CD4-positive, alpha-beta T cell (primary cell): Measurements from ENCODE around the gene COL17A1. TPM values are rescaled to one million over a fixed set of nuclear protein-coding genes. Genes with fewer than 3 reads are reported as not detected.

Experiments
- ATAC-seq: fragments of 200-7000 bp; cut with Tn5 transposase; one replicate; pipeline ENCODE4 v1.10.0; 2022; ENCODE audit warnings: mild to moderate bottlenecking; ENCODE audit not compliant: poor library complexity
- CTCF ChIA-PET: fragments of 350-600 bp; sonication (Branson Sonifier 250); formaldehyde crosslinking; loops from one replicate; lab custom pipeline; 2021; ENCODE audit warnings: antibody characterized with exemption, inconsistent platforms; lab: Charles Lee
- POLR2A ChIA-PET: fragments of 350-600 bp; sonication (Branson Sonifier 250); formaldehyde crosslinking; loops from one replicate; lab custom pipeline; 2021; ENCODE audit warnings: antibody characterized with exemption, inconsistent platforms; lab: Charles Lee
- DNase-seq, 14 experiments: peaks; one replicate each; pipeline ENCODE4 v3.0.0-alpha.2; 2013 to 2020; ENCODE audit warnings: mixed read lengths in 2 of 14
- H3K27ac ChIP-seq, 2 donors: one replicate each; pipeline versions ENCODE4 v1.5.1 to v1.7.0; 2013; ENCODE audit warnings: low read length in 2 of 2, low read depth in 1 of 2, mild to moderate bottlenecking in 1 of 2
- H3K27me3 ChIP-seq, 2 experiments: 1 replicate in 1 of 2; 2 replicates in 1 of 2; pipeline versions ENCODE4 v1.6.1 to v1.7.0; 2013; ENCODE audit warnings: low read length in 2 of 2, control low read depth in 1 of 2, mild to moderate bottlenecking in 1 of 2, moderate library complexity in 1 of 2; ENCODE audit not compliant: insufficient read depth in 2 of 2, control insufficient read depth in 1 of 2
- H3K36me3 ChIP-seq: one replicate; pipeline ENCODE4 v1.6.1; 2013; ENCODE audit warnings: low read length, control low read depth; ENCODE audit not compliant: insufficient read depth
- H3K4me1 ChIP-seq: one replicate; pipeline ENCODE4 v1.6.1; 2013; ENCODE audit warnings: low read length, control low read depth; ENCODE audit not compliant: insufficient read depth
- H3K4me3 ChIP-seq: one replicate; pipeline ENCODE4 v1.5.1; 2013; ENCODE audit warnings: mild to moderate bottlenecking, low read length, moderate library complexity
- H3K9me3 ChIP-seq, 2 experiments: 1 replicate in 1 of 2; 2 replicates in 1 of 2; pipeline versions ENCODE4 v1.6.1 to v1.7.0; 2013; ENCODE audit warnings: low read length in 2 of 2, mild to moderate bottlenecking in 2 of 2, control low read depth in 1 of 2, moderate library complexity in 1 of 2; ENCODE audit not compliant: control insufficient read depth in 1 of 2, insufficient read depth in 1 of 2
- H3K27ac Mint-ChIP-seq: one replicate; pipeline ENCODE4 v1.8.0; 2020; ENCODE audit warnings: mixed read lengths
- H3K27me3 Mint-ChIP-seq: one replicate; pipeline ENCODE4 v1.8.0; 2021; ENCODE audit warnings: mixed read lengths
- H3K36me3 Mint-ChIP-seq: one replicate; pipeline ENCODE4 v1.8.0; 2021; ENCODE audit warnings: low read depth, mixed read lengths
- H3K4me1 Mint-ChIP-seq: one replicate; pipeline ENCODE4 v1.8.0; 2021; ENCODE audit warnings: low read depth, mixed read lengths
- H3K4me3 Mint-ChIP-seq: one replicate; pipeline ENCODE4 v1.8.0; 2020; ENCODE audit warnings: mild to moderate bottlenecking, mixed read lengths
- H3K9me3 Mint-ChIP-seq: one replicate; pipeline ENCODE4 v1.8.0; 2020; ENCODE audit warnings: mixed read lengths
- CTCF ChIP-seq: fragments of 200-600 bp; IDR thresholded peaks from one replicate; pipeline ENCODE4 v1.8.0; 2022; ENCODE audit warnings: antibody characterized with exemption, mild to moderate bottlenecking
- intact Hi-C, 2 experiments: fragments of 100-400 bp; cut with DNase I in 1 of 2; cut with micrococcal nuclease in 1 of 2; formaldehyde crosslinking; loops; one replicate each; pipeline versions ENCODE4 v1.15.1 to v1.9.0; 2023 to 2025; cut with DNase I, micrococcal nuclease
- polyA plus RNA-seq, 2 donors: library from polyadenylated mRNA; unstranded; fragments of 120-200 nt; gene quantifications; one replicate each; pipeline ENCODE4 v1.2.1, GENCODE V29; 2013
- total RNA-seq, 174 experiments: library from RNA in 2 of 174; stranded (reverse) in 2 of 174; gene quantifications; one replicate each; pipeline ENCODE4 v1.2.3 and lab custom pipeline; 2021 to 2026

The COL17A1 gene
- total RNA-seq (not detected), total RNA-seq (lab: John Stamatoyannopoulos, UW) (0 to 0.72 (median 0) reads per million in 172 experiments)
- polyA plus RNA-seq (2013, experiment 1 of 2), result not detected
- polyA plus RNA-seq (2013, experiment 2 of 2), result 0.07 TPM

- Histone ChIP-seq H3K4me3 (no peak within 1 kb of the TSS), H3K36me3 (no peaks in the 10 kb centered on the region), H3K9me3 (no peaks in the 10 kb centered on the region), H3K27ac (no peak within 1 kb of the TSS), H3K4me1 (no peaks in the 10 kb centered on the region), H3K27me3 (no peaks in the 10 kb centered on the region)
- H3K9me3 Mint-ChIP-seq, result no peaks in the 10 kb centered on the region
- no peak for TF ChIP-seq CTCF
- no peak within 1 kb of the TSS for H3K4me3 Mint-ChIP-seq
- no peaks in the 10 kb centered on the region for H3K4me1 Mint-ChIP-seq
- no peaks in the 10 kb centered on the region for H3K36me3 Mint-ChIP-seq
- DNase-seq (no peak), ATAC-seq (no peak)
- H3K27ac Mint-ChIP-seq, result no peak within 1 kb of the TSS
- ChIA-PET CTCF (no interaction called here), POLR2A (no interaction called here)
- no peaks in the 10 kb centered on the region for H3K27me3 Mint-ChIP-seq
- intact Hi-C loops, result no loop called here
Observed at GRCh38 chr10:104085801-104086400, at the start of gene COL17A1. TSS of gene COL17A1 (minus strand) at chr10:104085880. CDS start at chr10:104080673, 5,207 bp downstream.

GRCh38 chr10:104130041-104130440 is 44.4 kb upstream of the COL17A1 start:
- no peak for ATAC-seq
- Histone ChIP-seq H3K27ac (no peak overlapping the region), H3K36me3 (peaks cover 8% of the 10 kb centered on the region), H3K4me1 (no peaks in the 10 kb centered on the region), H3K9me3 (no peaks in the 10 kb centered on the region), H3K27me3 (peaks cover 0 to 4% of the 10 kb centered on the region in 2 experiments), H3K4me3 (no peak overlapping the region)
- intact Hi-C loops, result no loop called here
- no peak for TF ChIP-seq CTCF
- H3K4me3 Mint-ChIP-seq, result no peak overlapping the region
- no peaks in the 10 kb centered on the region for H3K4me1 Mint-ChIP-seq
- peaks cover 11% of the 10 kb centered on the region for H3K36me3 Mint-ChIP-seq
- H3K27me3 Mint-ChIP-seq, result peaks cover 22% of the 10 kb centered on the region
- no peak for DNase-seq
- POLR2A ChIA-PET, result interaction anchor here (1.9 kb wide), 1 partner anchor 8 kb away, joined by 15 read pairs; the partner anchor contains the start of gene SFR1
- CTCF ChIA-PET, result no interaction called here
- no peak overlapping the region for H3K27ac Mint-ChIP-seq
- H3K9me3 Mint-ChIP-seq, result no peaks in the 10 kb centered on the region

GRCh38 chr10:104128214-104128613 is 42.5 kb upstream of the COL17A1 start:
- H3K4me3 Mint-ChIP-seq, result no peak overlapping the region
- peaks cover 8% of the 10 kb centered on the region for H3K27me3 Mint-ChIP-seq
- TF ChIP-seq CTCF, result no peak
- no peaks in the 10 kb centered on the region for H3K9me3 Mint-ChIP-seq
- no peak overlapping the region for H3K27ac ChIP-seq
- DNase-seq, result no peak
- peaks cover 17% of the 10 kb centered on the region for H3K36me3 Mint-ChIP-seq
- no peak overlapping the region for H3K4me3 ChIP-seq
- no peak for ATAC-seq
- no peaks in the 10 kb centered on the region for H3K4me1 ChIP-seq
- no peaks in the 10 kb centered on the region for H3K27me3 ChIP-seq
- H3K9me3 ChIP-seq, result no peaks in the 10 kb centered on the region
- intact Hi-C loops, result loop anchor here in 1 of 2 experiments (10.0 kb wide), 1 partner anchor 933 kb away; the partner anchor contains the start of gene NT5C2
- CTCF ChIA-PET, result interaction anchor here (1.4 kb wide), 1 partner anchor 100 kb away, joined by 4 read pairs; no protein-coding TSS in a partner anchor
- H3K27ac Mint-ChIP-seq, result no peak overlapping the region
- H3K4me1 Mint-ChIP-seq, result peaks cover 10% of the 10 kb centered on the region
- POLR2A ChIA-PET, result no interaction called here
- H3K36me3 ChIP-seq, result peaks cover 9% of the 10 kb centered on the region
